Spleen (tissue), 3 donors: Measurements from ENCODE around the gene PADI2.

Experiments
- POLR2A ChIP-seq, 3 donors: fragments of 450-650 bp; IDR thresholded peaks; one replicate each; pipeline ENCODE4 v1.5.1; 2017; ENCODE audit warnings: antibody characterized with exemption in 3 of 3, mild to moderate bottlenecking in 1 of 3
- POLR2AphosphoS5 ChIP-seq, 3 donors: sonication (generic); formaldehyde crosslinking; IDR thresholded peaks; one replicate each; pipeline ENCODE4 v1.5.1; 2017; ENCODE audit warnings: antibody characterized with exemption in 3 of 3

DNA sequence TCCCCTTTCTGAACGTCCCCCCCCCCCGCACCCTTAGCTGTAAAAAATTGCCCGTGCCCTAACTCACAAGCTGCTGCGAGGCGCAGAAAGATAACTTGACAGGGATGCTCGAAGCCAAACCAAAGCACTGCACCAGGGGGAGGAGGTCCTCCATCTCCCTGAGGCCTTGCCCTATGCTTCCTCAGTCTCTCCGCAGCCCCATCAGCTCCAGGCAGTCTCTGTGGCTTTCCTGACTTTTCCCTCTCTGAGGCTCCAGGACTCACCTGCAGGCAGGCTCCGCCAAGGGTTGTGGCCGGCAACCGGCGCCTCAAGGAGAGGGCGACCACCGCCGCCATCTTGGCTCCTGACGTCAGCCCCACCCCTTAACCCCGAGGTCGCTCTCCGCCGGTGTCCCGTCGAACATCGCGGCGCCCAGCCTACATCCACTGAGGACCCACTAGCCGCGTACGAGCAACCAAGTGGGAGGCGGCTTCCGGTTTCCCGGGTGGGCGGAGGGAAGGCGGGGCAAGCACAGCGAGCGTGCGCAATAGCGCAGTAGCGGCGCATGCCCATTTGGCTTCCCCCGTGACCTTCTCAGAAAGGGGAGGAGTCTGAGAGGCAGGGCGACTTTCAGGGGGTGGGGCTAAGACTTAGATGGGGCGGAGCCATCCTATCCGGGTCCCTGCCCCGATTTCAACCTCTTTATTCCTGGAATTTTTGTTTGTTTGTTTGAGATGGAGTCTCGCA lies 65.4 kb downstream of the PADI2 start, which contains the start of gene SDHB:
- TF ChIP-seq POLR2A (IDR thresholded peaks at IDR 0.05) (peak; percentile 67 to 92 (median 74)), POLR2AphosphoS5 (IDR thresholded peaks at IDR 0.05) (peak; percentile 99 to 100 (median 99))
